AG04449 (cell line): ENCODE data around the gene DDX56.

Source experiments
- CTCF ChIA-PET: fragments of 350-600 bp; formaldehyde crosslinking; extraction: SDS; loops from one replicate; lab custom pipeline; 2021; ENCODE audit warnings: antibody characterized with exemption; lab: Yijun Ruan, JAX
- POLR2A ChIA-PET: fragments of 400-600, 350-600 bp; formaldehyde crosslinking; extraction: SDS; loops from one replicate; lab custom pipeline; 2020; ENCODE audit warnings: antibody characterized with exemption, inconsistent platforms; lab: Yijun Ruan, JAX
- DNase-seq: peaks from one replicate; pipeline ENCODE4 v3.0.0-alpha.2; 2010; ENCODE audit warnings: low read depth, low spot score
- H3K4me3 ChIP-seq: 2 replicates; pipeline ENCODE4 v1.5.1; 2011; ENCODE audit warnings: low read depth, mild to moderate bottlenecking, control low read depth, low read length
- CTCF ChIP-seq: IDR thresholded peaks from one replicate; pipeline ENCODE4 v1.5.1; 2011; ENCODE audit warnings: mild to moderate bottlenecking, moderate library complexity, low read length, control low read depth, inconsistent platforms; ENCODE audit not compliant: insufficient read depth; ENCODE audit errors: missing control alignments

Gene DDX56

GRCh38 chr7:44574287-44574872 is 672 bp upstream of the DDX56 start:
- POLR2A ChIA-PET: interaction anchor here (0.7 to 1.4 kb wide), 8 partner anchors 9 to 343 kb away, joined by 3 to 8 read pairs (median 4); no protein-coding TSS in a partner anchor
- CTCF ChIA-PET: interaction anchor here (0.6 to 9.9 kb wide), 5 partner anchors 7 to 348 kb away, joined by 3 to 79 read pairs (median 4); partner anchors contain the start of gene TMED4
- peak overlapping the region; percentile 98 for H3K4me3 ChIP-seq
- TF ChIP-seq CTCF: no peak
- DNase-seq: no peak

- CTCF ChIA-PET: interaction anchor here (0.9 to 9.9 kb wide), 6 partner anchors 8 to 348 kb away, joined by 3 to 79 read pairs (median 5); partner anchors contain the start of genes H2AZ2 and TMED4
- POLR2A ChIA-PET: interaction anchor here (1.4 kb wide), 1 partner anchor 11 kb away, joined by 4 read pairs; no protein-coding TSS in a partner anchor
- H3K4me3 ChIP-seq: peak overlapping the region; percentile 98
- TF ChIP-seq CTCF: no peak
- DNase-seq: no peak
Measured at GRCh38 chr7:44572771-44573170, 937 bp downstream of the DDX56 start.

- ChIA-PET CTCF (interaction anchor here (1.8 to 5.5 kb wide), 3 partner anchors 9 to 329 kb away, joined by 4 to 36 read pairs (median 7); no protein-coding TSS in a partner anchor), POLR2A (no interaction called here)
Measured at GRCh38 chr7:44569959-44570358, 3.7 kb downstream of the DDX56 start.

GRCh38 chr7:44568771-44569560 is 4.7 kb downstream of the DDX56 start:
- POLR2A ChIA-PET: no interaction called here
- CTCF ChIA-PET: interaction anchor here (0.7 to 5.5 kb wide), 5 partner anchors 8 to 568 kb away, joined by 3 to 36 read pairs (median 5); no protein-coding TSS in a partner anchor

More at GRCh38 chr7:44569959-44570358, 3.7 kb downstream of the DDX56 start:
- H3K4me3 ChIP-seq: no peak overlapping the region
- no peak for DNase-seq
- no peak for TF ChIP-seq CTCF

GRCh38 chr7:44567884-44568283 is 5.8 kb downstream of the DDX56 start:
- TF ChIP-seq CTCF: no peak
- no peak overlapping the region for H3K4me3 ChIP-seq
- CTCF ChIA-PET: interaction anchor here (1.9 to 5.5 kb wide), 3 partner anchors 10 to 327 kb away, joined by 5 to 36 read pairs (median 6); no protein-coding TSS in a partner anchor
- POLR2A ChIA-PET: no interaction called here
- DNase-seq: no peak

More at GRCh38 chr7:44568771-44569560, 4.7 kb downstream of the DDX56 start:
- no peak for DNase-seq
- H3K4me3 ChIP-seq: no peak overlapping the region
- TF ChIP-seq CTCF: no peak
